Measurements from ENCODE around the gene TBL1X. TPM values are rescaled to one million over a fixed set of nuclear protein-coding genes. Genes with fewer than 3 reads are reported as not detected.

TBL1X gene
- total and polyA plus RNA-seq, 2 donors (not counting 3 experiments of a cell fraction or from before 2014, with no cell fraction given) = 8.7 to 25.3 TPM

- peak overlapping the region in 2 of 3 experiments; percentile 9 to 13 for H3K4me3 ChIP-seq (replicated peaks in 1 of 3; ENCODE audit: insufficient read depth in 1 of 3, low read depth in 1 of 3, low read length in 3 of 3)
- CTCF ChIA-PET = interaction anchor here (1.4 to 2.3 kb wide), 2 partner anchors 43 to 374 kb away, joined by 3 to 7 read pairs; no protein-coding TSS in a partner anchor
- peak; percentile 95 for DNase-seq (ENCODE audit: low read depth, low spot score)
Observed at GRCh38 chrX:9745417-9746115, 280.7 kb downstream of the TBL1X start.

More at GRCh38 chrX:9745417-9746115, 280.7 kb downstream of the TBL1X start:
- no peaks in the 10 kb centered on the region for H3K9me3 ChIP-seq (replicated peaks; ENCODE audit: control insufficient read depth, insufficient read depth, low read length)
- BruUV-seq (replicated peaks) = no TSS peak
- dilution Hi-C loops (cut with MboI; ENCODE audit: extremely low pct_ligation_motif_present, low sequenced_read_pairs) (no loop called here), intact Hi-C loops (cut with micrococcal nuclease) (loop anchor here (1.0 to 5.0 kb wide), 10 partner anchors 25 to 282 kb away; no protein-coding TSS in a partner anchor)
- peak overlapping the region; percentile 92 for H3K9ac ChIP-seq (replicated peaks; ENCODE audit: extremely low read depth, insufficient read depth, low read length)
- H3K4me1 ChIP-seq (ENCODE audit: control insufficient read depth, extremely low read depth, insufficient read depth, low read length) = peaks cover 32% of the 10 kb centered on the region
- no peaks in the 10 kb centered on the region for H4K20me1 ChIP-seq (replicated peaks; ENCODE audit: control insufficient read depth, extremely low read depth, insufficient read depth, low read length)
- TF ChIP-seq EZH2 (IDR thresholded peaks at IDR 0.05; ENCODE audit: borderline replicate concordance, low read depth, low read length, severe bottlenecking) (no peak), MAX (IDR thresholded peaks at IDR 0.05; ENCODE audit: insufficient read depth, insufficient read length) (no peak), GATA2 (IDR thresholded peaks at IDR 0.05; ENCODE audit: insufficient read depth, insufficient read length, low read depth, low read length) (peak; percentile 40), CTCF (IDR thresholded peaks at IDR 0.05; ENCODE audit: extremely low read depth in 1 of 2, insufficient read depth in 1 of 2, low read depth in 1 of 2, low read length in 2 of 2) (no peak), JUN (IDR thresholded peaks at IDR 0.05; ENCODE audit: borderline replicate concordance, insufficient read depth, insufficient read length, low read depth) (peak; percentile 83), POLR2A (IDR thresholded peaks at IDR 0.05; ENCODE audit: low read depth, low read length) (peak; percentile 20), FOS (IDR thresholded peaks at IDR 0.05; ENCODE audit: borderline replicate concordance, insufficient read depth, low read length) (peak; percentile 50)
- no peak overlapping the region for H2AFZ ChIP-seq (ENCODE audit: low read depth, low read length)
- FAIRE-seq = peak; percentile 92
- H3K9me1 ChIP-seq (replicated peaks; ENCODE audit: control insufficient read depth, extremely low read depth, insufficient read depth, low read length) = no peaks in the 10 kb centered on the region
- H3K79me2 ChIP-seq (ENCODE audit: control insufficient read depth, insufficient read depth, low read length) = no peaks in the 10 kb centered on the region
- H3K4me2 ChIP-seq (ENCODE audit: insufficient read depth, low read length) = peak overlapping the region; percentile 65
- H3K36me3 ChIP-seq (ENCODE audit: control insufficient read depth in 2 of 2, extremely low read depth in 1 of 2, insufficient read depth in 2 of 2, low read length in 2 of 2) = no peaks in the 10 kb centered on the region
- H3K27ac ChIP-seq (ENCODE audit: insufficient read depth, low read depth, low read length) = peak overlapping the region; percentile 99
- H3K27me3 ChIP-seq (ENCODE audit: control insufficient read depth in 2 of 2, insufficient read depth in 2 of 2, low read length in 2 of 2) = no peaks in the 10 kb centered on the region
- POLR2A ChIA-PET = interaction anchor here (0.6 to 1.1 kb wide), 3 partner anchors 17 to 36 kb away, joined by 3 to 16 read pairs (median 4); no protein-coding TSS in a partner anchor

Measured in endothelial cell of umbilical vein (primary cell).